Left lung (tissue), 10 donors: ENCODE data around the gene FAM200B. TPM values are rescaled to one million over a fixed set of nuclear protein-coding genes. Genes with fewer than 3 reads are reported as not detected.

Experiments
- ATAC-seq: fragments of 200-7000 bp; cut with Tn5 transposase; one replicate; pipeline ENCODE4 v1.9.1; 2020; ENCODE audit warnings: moderate library complexity
- DNase-seq, 4 donors: peaks; one replicate each; pipeline ENCODE4 v3.0.0-alpha.2; 2013 to 2020
- H3K27ac ChIP-seq, 2 donors: fragments of 200-600 bp; sonication (generic) in 1 of 2; one replicate each; pipeline versions ENCODE4 v1.5.0 to v1.8.0; 2020 to 2021
- H3K27me3 ChIP-seq, 2 donors: fragments of 200-600 bp; sonication (generic) in 1 of 2; one replicate each; pipeline versions ENCODE4 v1.5.0 to v1.8.0; 2020 to 2021
- H3K36me3 ChIP-seq, 2 donors: fragments of 200-600 bp; sonication (generic) in 1 of 2; one replicate each; pipeline versions ENCODE4 v1.5.0 to v1.8.0; 2020 to 2021
- H3K4me1 ChIP-seq, 2 donors: fragments of 200-600 bp; one replicate each; pipeline ENCODE4 v1.8.0; 2021
- H3K4me3 ChIP-seq, 2 donors: fragments of 200-600 bp; sonication (generic) in 1 of 2; one replicate each; pipeline versions ENCODE4 v1.5.0 to v1.8.0; 2020 to 2021; ENCODE audit warnings: mild to moderate bottlenecking in 1 of 2
- H3K9me3 ChIP-seq, 2 donors: fragments of 200-600 bp; sonication (generic) in 1 of 2; one replicate each; pipeline versions ENCODE4 v1.5.0 to v1.8.0; 2020 to 2021
- CTCF ChIP-seq, 2 donors: fragments of 200-600 bp; sonication (generic) in 1 of 2; IDR thresholded peaks; one replicate each; pipeline versions ENCODE4 v1.5.0 to v1.8.0; 2021; ENCODE audit warnings: antibody characterized with exemption in 2 of 2
- intact Hi-C, 2 donors: fragments of 100-400 bp; cut with DNase I; formaldehyde crosslinking; loops; one replicate each; pipeline versions ENCODE4 v1.11.2 to v1.14.2; 2022
- polyA plus RNA-seq, 6 donors: library from polyadenylated mRNA; unstranded; fragments of 120-200 nt; gene quantifications; one replicate each; pipeline ENCODE4 v1.2.1, GENCODE V29; 2013; ENCODE audit not compliant: insufficient read length in 6 of 6
- total RNA-seq, 2 donors: library from RNA; stranded (reverse); fragmentation: NEBNext Ultra II Directional; extraction: Animal tissue kit (Norgen Biotek cat#: 25700); gene quantifications; one replicate each; pipeline ENCODE4 v1.2.1, GENCODE V29; 2021
- donor health status: DM: no; HTN: yes; CAD: no.
- donor health status: DM: no; HTN: no; CAD: no.

The FAM200B gene
- total and polyA plus RNA-seq, 8 donors, result 25.8 to 52.4 (median 45.9) TPM

DNA sequence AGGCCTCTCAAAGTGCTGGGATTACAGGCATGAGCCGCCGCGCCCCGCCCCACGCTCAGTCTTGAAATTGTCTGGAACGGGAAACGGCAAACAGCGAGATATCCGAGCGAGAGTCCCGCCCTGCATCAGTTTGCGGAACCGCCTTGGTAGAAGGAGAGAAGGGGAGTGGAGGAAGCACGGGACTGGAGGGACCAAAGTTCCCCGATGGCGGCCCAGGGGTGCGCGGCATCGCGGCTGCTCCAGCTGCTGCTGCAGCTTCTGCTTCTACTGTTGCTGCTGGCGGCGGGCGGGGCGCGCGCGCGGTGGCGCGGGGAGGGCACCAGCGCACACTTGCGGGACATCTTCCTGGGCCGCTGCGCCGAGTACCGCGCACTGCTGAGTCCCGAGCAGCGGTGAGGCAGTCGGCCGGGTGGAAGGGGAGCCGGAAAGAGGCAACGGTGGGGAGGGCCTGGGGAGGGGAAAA lies 21.3 kb downstream of the FAM200B start, which contains the start of gene BST1:
Gene BST1, plus strand, starts transcription at position 125 of the 463 bp plus-strand sequence. Its CDS starts 80 bp downstream, at position 205.
- no peaks in the 10 kb centered on the region for H3K9me3 ChIP-seq
- peak within 1 kb of the TSS; percentile 2 to 87 for H3K27ac ChIP-seq
- H3K4me1 ChIP-seq, result peaks cover 4 to 24% of the 10 kb centered on the region in 2 donors
- ATAC-seq, result peak; percentile 89
- intact Hi-C loops, result no loop called here
- H3K27me3 ChIP-seq, result peaks cover 0 to 9% of the 10 kb centered on the region in 2 donors
- H3K4me3 ChIP-seq, result peak within 1 kb of the TSS; percentile 36 to 44
- no peak for TF ChIP-seq CTCF (IDR thresholded peaks at IDR 0.05)
- peak; percentile 49 to 98 (median 74) for DNase-seq
- H3K36me3 ChIP-seq, result no peaks in the 10 kb centered on the region

DNA sequence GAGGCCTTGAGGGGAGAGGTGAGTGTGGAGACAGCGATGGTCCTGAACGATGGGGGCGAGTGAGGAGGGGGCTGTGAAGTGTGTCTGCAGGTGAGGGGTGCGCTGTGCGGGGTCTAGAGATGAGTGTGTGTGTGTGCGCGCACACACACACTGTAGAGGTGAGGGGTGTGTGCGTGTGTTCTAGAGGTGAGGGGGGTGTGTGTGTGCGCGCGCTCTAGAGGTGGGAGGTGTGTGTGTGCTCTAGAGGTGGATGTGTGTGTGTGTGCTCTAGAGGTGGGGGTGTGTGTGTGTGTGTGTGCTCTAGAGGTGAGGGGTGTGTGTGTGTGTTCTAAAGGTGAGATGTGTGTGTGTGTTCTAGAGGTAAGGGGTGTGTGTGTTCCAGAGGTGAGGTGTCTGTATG lies 21.8 kb downstream of the FAM200B start:
- intact Hi-C loops, result no loop called here

DNA sequence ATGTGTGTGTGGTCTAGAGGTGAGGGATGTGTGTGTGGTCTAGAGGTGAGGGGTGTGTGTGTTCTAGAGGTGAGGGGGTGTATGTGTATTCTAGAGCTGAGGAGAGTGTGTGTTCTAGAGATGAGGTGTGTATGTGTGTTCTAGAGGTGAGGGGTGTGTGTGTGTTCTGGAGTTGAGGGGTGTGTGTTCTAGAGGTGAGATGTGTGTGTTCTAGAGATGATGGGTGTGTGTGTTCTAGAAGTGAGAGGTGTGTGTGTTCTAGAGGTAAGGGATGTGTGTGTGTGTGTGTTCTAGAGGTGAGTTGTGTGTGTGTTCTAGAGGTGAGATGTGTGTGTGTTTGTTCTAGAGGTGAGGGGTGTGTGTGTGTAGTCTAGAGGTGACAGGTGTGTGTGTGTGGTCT lies 22.5 kb downstream of the FAM200B start:
- intact Hi-C loops, result no loop called here
- no peaks in the 10 kb centered on the region for H3K36me3 ChIP-seq
- H3K27ac ChIP-seq, result no peak overlapping the region
- no peak for TF ChIP-seq CTCF (IDR thresholded peaks at IDR 0.05)
- H3K4me1 ChIP-seq, result peaks cover 4 to 24% of the 10 kb centered on the region in 2 donors
- no peak overlapping the region for H3K4me3 ChIP-seq
- H3K9me3 ChIP-seq, result no peaks in the 10 kb centered on the region
- H3K27me3 ChIP-seq, result peaks cover 0 to 9% of the 10 kb centered on the region in 2 donors
- DNase-seq (no peak), ATAC-seq (no peak)

More for the DNA sequence above, 21.8 kb downstream of the FAM200B start:
- Histone ChIP-seq H3K9me3 (no peaks in the 10 kb centered on the region), H3K27me3 (peaks cover 0 to 9% of the 10 kb centered on the region in 2 donors), H3K4me1 (peaks cover 4 to 24% of the 10 kb centered on the region in 2 donors), H3K36me3 (no peaks in the 10 kb centered on the region), H3K4me3 (peak overlapping the region in 1 of 2 donors; percentile 44), H3K27ac (peak overlapping the region in 1 of 2 donors; percentile 87)
- ATAC-seq, result no peak
- no peak for TF ChIP-seq CTCF (IDR thresholded peaks at IDR 0.05)
- no peak for DNase-seq

DNA sequence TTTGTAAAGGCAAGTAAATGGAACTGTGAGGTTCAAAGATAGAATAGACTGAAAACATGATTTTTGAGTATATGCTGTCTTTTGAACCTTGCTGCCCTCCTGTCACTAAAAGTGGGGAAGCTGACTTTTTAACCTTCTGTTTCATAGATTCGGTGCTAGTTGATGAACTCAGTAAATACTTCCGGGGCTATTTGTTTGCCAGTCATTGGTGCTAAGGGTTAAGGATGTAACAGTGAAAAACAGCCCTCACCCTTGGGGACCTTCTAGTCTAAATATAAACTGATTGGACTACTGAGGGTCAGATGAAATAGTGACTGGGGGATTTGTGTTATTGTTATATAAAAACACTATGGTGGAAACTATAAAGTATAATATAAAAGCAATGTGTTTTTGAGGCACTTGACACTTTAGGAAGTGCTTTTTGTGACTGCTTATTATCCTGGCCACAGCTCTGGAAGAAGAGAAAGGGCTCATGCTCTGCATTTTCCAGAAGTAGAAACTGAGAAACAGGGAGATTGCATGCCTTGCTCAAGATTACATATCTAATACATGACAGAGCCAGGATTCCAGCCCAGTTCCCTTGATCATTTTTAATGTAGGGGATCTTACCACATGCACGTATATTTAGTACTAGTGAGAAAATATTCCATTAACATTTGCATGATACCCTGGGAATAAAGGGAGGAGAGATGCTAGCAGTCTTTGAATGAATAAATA lies 25.2 kb downstream of the FAM200B start:
- no peaks in the 10 kb centered on the region for H3K36me3 ChIP-seq
- H3K9me3 ChIP-seq, result no peaks in the 10 kb centered on the region
- TF ChIP-seq CTCF (IDR thresholded peaks at IDR 0.05), result no peak
- peaks cover 4 to 16% of the 10 kb centered on the region in 2 donors for H3K4me1 ChIP-seq
- ATAC-seq (no peak), DNase-seq (no peak)
- no peak overlapping the region for H3K27ac ChIP-seq
- H3K4me3 ChIP-seq, result no peak overlapping the region
- peaks cover 0 to 9% of the 10 kb centered on the region in 2 donors for H3K27me3 ChIP-seq
- intact Hi-C loops, result no loop called here

DNA sequence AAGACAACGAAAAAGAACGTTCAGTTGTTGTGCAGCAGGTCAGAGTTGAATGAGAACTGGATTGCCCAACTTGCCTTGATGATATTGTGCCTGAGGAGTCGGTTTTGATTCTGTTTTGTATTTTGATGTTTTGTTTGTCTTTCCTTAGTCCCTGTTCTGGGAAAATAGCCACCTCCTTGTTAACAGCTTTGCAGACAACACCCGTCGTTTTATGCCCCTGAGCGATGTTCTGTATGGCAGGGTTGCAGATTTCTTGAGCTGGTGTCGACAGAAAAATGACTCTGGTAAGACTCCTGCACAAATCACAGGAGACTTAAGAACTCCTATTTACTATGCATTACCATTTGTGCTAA lies 25.7 kb downstream of the FAM200B start:
- H3K4me1 ChIP-seq, result peaks cover 3 to 11% of the 10 kb centered on the region in 2 donors
- H3K27ac ChIP-seq, result no peak overlapping the region
- DNase-seq (no peak), ATAC-seq (no peak)
- no peaks in the 10 kb centered on the region for H3K36me3 ChIP-seq
- H3K4me3 ChIP-seq, result no peak overlapping the region
- no peaks in the 10 kb centered on the region for H3K9me3 ChIP-seq
- no peak for TF ChIP-seq CTCF (IDR thresholded peaks at IDR 0.05)
- intact Hi-C loops, result no loop called here
- peaks cover 0 to 8% of the 10 kb centered on the region in 2 donors for H3K27me3 ChIP-seq
